Fibroblast of skin of right quadriceps (primary cell): ENCODE data around the gene HOXB13.

Experiments
- DNase-seq: peaks from one replicate; pipeline ENCODE4 v3.0.0-alpha.2; 2013

Gene HOXB13

DNA sequence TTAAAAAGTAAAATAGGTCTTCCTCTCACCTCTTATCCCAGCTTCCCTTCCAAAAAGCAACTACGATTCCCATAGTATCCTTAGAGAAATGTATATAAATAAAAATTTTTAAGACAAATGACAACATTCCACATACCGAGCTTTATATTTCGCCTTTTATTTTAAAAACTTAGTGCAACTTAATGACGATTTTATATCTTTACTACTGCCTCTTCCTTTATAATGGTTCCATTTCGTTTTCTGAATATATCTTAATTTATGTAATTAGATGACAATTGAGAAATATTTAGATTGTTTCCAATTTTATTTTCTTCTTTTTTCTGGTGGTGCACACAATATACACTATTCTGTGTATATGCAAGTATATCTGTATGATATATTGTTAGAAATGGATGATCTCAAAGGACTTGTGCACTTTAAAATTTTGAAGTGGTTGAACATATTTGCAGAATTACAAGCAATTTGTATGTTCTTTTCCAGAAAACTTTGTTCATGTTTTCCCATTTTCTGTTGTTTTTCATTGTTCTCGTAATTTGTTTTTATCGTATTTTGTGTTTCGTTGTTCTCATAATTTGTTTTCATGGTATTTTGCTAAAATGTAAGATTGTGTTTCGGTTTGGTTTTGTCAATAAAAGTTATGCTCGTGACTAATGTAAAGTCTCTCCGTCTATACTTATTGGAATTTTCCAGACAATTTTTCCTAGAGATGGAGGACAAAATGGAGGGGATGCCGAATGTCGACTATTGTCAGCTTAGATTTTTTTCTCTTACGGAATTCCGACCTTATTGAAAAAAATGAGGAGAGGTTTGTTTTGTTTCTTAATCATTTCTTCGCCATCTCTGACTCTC is 20.4 kb upstream of the HOXB13 start:
- no peak for DNase-seq

DNA sequence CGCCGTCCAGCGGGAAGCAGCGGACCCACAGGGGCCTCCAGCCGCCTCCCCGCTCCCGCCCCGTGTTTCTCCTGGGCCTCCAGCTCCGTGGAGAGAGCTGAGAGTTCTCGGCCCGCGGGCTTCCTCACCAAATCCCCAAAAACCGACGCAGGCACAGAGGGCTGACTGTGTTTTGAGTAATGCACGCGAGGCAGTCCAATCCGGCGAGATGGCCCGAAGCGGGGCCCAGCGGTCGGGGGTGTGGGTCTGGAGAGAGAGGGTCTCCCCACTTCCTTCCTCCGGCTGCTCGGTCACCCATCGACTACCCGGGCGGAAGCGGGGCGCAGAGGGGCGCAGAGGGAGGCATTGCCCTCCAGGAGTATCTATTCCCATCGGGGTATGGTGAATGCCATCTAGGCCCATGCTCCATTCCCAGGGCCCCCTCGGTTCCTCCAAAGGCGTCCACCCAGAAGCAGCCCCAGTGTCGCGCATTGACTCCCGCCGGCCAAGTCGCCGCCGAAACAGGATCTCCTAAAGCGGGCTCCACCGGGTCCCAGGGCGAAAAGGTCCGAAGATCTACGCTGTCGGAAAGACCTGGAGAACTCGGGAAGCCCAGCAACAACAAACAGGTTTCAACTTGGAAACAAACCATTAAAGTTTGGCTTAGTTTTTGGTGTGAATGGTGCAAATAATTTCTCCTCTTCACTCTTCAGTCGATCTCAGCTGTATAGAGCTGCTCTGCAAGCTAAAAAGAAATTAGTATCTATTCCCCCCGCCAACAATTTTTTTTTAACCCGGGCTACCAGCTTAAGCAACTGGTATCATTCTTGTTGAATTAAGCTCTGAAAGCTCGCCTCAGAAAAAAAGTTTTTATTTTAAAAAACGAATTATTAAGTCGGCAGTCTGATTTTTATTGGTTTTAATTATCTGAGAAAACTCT is 19.2 kb upstream of the HOXB13 start:
- no peak for DNase-seq

DNA sequence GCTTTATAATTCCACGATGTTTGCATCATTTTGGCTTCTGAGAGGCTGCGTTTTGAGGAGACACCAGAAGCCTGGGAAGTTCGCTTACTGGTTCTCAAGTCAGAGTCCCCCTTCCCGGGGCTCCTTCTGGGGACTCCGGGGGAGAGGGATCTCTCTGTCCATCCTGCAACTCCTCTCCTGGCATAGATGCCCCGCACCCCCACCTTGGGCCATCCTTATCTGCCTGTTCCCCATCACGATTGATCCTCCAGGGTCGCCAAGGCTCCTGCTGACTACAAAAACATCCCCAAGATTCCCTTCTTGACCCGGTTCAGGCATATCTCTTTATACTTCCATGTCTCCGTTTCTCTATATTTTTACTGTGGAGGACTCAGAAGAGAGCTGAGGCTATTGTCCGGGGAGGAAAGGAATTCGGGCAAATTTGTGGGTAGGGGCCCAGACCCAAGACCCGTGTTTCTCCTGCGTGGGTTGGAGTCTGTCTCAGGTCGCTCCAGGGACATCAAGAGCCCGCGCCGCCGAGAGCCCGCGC is 18.4 kb upstream of the HOXB13 start:
- no peak for DNase-seq

DNA sequence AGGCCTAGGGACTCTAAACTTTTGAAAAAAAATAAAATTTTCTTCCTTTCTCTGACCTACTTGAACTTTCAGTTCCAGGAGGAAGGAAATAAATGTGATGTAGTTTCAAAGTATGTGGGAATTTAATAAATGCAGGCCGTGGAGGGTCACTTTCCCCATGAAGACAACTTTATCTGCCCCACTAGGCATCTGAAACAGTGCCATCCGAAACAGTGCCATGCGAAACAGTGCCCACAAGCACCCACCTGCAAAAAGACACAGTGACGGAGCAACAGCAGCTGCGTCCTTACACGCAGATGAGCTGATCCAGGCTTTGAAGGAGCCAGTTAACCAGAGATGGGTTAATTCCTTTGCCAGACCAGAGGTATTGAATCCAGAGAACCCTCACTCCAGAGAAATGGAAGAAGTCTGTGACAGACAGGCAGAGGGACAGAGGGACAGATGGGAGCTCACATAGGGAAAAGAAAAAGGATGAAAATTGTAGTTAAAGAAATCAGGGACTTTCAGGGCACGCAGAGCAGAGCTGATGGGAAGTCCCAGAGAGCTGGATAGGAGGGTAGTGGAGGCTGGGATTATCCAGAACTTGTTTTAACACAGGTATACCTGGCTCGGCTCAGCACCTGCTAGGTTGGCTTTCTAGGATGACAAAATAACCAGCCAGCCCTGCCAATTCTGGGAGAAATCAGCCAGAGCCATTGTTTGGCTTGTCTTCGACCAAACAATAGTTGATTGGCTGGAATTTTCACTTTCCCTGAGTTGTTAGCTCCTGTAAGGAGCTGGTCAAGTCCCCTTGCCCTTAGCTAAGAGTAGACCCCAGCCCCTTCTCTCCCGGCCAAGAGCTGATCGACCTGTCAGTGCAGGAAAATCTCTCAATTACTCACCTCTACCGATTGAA is 17.1 kb upstream of the HOXB13 start:
- no peak for DNase-seq

DNA sequence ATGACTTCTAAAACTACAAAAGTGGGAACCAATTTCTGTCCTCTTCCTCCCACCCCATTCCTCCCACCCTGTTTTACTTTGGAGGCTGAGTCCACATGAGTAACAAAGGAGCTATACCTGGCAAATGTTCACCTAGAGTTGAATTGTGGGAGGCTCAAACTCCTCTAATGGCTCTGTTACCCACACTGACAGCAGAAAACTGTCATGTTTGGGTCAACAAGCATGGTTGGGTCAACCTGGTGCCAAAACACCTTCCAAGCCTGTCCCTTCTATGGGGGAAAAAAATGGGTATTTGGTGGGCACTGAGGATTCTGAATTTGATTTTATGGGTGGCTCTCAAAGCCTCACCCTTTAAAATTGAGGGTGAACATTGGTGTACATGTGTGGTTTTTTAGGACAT is 12.0 kb upstream of the HOXB13 start:
- DNase-seq, result no peak

DNA sequence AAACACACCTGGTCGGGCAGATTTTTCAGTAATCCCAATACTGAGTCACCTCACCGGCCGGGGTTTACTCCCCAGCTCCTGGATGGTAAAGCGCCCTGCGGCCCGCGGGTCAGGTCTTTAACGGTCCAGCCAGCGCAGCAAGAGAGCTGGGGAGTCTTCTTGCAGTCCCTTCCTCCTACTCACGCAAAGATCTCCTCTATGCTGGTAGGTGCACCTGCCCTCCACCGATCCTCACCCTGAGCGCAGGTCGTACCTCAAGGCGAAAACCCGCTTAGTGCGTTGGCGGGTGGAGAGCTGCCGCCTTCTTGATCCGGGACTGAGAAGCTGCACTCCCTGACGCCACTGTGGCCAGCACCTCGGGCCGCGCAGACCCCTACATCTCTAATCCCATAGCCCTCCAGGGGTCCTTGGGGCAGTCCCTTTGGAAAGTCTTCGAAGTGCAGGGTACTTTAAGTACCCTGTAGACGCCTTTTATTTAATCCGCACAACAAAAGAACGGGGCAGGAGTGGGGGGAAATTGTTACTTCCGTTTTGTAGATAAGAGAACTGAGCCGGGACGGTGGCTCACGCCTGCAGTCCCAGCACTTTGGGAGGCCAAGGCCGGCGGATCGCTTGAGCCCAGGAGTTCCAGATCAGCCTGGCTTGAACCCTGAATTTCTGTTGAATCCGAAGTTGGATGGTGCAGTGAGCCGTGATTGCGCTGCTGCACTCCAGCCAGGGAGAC is 10.4 kb upstream of the HOXB13 start:
- no peak for DNase-seq

DNA sequence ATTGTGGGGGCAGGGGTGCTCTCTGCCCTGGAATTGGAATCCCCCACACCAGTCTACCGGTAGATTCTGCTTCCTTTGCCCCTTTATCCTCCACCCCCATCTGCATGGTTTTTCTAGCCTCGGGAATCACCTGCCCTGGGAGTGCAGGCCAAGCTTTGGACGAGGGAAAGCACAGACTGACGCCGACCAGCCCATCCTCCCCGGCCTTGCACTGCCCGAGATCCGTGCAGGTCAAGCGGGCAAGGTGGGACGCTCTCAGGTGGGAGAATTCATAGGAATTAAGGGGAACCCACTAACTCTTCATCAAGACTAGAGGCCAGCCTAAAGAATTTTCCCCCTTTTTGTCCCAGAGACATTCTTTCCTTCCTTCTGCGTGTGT is 9.9 kb upstream of the HOXB13 start:
- no peak for DNase-seq

DNA sequence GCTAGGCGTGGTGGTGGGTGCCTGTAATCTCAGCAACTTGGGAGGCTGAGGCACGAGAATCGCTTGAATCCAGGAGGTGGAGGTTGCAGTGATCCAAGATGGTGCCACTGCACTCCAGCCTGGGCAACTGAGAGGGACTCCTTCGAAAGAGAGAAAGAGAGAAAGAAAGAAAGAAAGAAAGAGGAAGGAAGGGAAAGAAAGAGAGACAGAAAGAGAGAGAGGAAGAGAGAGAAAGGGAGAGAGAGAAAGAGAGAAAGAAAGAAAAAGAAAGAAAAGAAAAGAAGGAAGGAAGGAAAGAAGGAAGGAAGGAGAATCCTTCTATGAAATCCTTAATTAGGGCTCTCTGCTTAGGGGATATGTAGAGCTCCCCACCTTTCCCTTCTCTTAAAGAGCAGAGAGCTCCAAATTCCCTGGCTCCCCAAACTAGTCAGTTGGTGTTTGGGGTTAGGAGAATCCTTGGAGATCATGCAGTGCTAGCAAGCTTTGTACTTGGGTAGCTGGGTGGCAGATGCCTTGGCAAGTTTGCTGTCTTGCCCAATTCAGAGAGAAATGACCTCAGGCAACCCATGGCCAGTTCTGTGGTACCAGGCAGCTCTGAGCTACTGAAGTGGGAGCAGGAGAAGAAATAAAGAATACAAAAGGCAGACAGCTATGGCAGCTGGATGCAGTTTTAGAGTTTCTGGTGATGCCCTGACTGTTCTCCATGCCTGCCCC is 8.9 kb upstream of the HOXB13 start:
- no peak for DNase-seq

DNA sequence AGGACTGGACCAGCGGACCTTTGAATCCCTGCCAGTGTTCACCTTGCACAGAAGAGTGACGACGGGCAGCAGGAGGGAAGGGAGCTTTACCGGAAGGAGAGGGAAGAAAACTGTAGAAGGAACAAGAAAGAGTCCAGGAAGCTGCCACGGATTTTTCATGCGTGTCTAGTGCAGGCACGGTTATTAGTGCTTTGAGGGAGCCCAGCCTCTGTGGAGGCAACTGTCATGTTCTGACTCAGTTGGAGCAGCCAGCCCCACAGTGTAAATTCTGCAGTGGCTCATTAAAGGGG is 6.5 kb upstream of the HOXB13 start:
- no peak for DNase-seq

DNA sequence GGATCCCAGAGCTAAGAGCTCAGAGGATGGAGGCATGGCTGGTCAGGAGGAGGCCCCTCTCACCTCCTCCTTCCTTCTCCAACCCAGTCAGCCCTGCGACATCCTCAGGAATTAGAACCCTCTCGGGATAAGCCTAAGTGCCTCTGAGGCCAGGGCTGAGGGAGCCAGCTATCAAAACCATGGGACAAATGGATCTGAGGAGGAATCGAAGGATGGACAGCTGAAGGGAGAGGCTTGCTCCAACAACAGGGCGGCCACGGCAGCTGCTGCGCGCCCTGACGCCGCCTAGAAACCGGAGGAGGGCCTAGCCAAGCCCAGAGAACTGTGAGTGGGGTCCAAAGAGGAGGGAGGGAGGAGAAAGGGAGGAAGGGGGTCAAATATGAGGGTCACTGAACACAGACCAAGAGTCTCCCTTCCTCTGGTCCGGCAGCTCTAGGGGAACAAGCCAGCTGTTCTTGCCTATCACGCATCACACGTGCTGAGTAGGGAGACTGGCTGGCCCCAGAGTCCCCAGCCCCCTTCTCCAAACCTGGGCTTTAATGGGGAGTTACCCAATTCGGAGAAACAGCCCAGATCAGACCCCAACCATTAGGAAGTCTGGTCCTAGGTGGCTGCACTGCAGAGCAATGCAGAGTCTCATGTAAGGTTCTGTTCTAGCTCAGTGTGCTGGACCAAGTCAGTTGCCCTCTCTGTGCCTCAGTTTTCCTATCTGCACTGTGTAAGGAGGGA is 5.9 kb upstream of the HOXB13 start:
- no peak for DNase-seq

DNA sequence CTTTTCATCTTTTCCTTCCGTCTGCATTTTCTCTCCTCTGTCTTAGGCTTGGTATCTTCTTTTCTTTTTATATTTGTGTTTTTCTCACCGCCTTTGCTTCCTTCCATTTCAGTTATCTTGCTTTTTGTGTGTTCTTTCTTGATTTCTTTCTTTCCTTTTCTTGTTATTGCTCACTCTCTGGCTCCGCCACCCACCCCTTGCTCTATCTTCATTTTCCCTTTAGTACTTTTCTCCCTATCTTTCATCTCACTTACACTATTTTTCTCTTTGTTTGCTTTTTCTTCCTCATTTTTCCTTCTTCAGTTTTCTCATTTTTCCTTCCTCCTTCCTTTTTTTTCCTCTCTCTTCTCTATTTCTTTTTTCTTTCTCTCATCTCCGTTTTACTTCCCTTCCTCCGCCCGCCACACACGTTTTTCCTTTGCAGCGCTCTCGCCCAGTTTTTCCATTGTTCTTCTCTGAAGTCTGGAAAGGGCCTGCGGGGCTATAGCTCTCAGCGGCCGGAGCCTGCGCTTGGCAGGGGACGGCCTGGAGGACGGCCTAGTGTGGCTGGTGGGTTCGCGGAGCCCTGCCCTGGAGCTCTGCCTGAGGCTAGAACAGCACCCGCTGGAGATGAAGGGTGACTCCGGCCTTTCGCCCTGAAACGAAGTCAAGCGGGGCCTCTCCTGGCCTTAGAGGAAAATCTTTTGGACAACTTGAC is 5.2 kb upstream of the HOXB13 start:
- no peak for DNase-seq

DNA sequence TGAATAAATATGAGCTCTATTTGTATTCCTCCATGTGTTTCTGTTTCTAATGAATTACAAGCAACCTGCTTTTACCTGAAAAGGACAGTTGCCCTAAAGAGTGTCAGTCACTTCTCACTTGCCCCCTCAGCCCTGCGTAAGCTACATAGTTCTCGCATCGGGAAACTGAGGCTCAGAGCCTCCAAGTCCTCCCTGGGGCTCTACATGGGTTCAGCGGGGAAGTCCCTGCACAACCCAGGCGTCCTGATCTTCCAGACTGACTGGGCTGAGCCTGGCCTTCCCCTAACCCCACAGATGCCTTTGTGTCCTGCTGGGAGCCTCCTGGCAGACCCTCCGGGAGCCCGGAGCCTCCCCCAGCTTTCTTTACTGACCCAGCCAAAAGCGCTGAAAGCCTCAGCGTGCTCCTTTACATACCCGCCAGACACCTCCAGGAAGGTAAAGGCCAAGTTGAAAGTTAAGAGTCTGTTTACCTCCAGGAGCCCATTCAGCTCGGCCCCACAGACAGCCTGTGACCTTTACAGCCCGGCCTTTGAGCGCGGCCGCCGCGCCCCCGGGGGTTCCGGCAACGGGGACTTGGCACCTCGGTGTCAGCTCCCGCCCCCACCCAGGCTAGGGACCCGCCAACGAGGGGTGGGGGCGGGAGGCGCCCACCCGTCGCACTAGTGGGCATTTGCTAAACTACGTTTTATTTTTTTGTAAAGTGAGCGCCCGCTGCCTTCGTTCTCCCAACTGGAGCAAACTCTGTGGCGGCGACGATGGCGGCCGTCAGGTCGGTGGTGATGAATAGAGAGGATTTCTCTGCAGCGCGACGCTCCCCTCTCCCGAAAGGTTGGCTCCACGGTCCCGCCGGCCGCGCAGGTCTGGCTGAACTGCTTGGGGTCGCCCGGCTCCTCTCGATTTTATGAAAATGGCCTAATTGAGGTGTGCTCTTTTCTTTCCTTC is 4.4 kb upstream of the HOXB13 start:
- DNase-seq, result no peak

DNA sequence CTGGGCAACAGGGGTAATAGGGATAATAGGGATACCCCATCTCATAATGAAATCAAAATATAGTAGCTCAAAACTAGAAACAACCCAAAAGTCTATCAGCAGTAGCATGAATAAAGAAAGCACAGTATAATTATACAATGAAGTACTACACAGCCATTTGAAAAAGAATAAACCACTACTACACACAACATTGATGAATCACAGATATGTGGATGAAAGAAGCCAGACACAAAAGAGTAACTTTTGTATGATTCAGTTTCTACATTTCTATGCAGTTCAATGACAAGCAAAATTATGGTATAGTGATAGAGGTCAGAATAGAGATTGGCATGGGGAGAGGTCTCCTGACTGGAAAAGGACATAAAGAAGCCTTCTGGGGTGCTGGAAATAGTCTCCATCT is 2.8 kb upstream of the HOXB13 start:
- DNase-seq, result no peak

DNA sequence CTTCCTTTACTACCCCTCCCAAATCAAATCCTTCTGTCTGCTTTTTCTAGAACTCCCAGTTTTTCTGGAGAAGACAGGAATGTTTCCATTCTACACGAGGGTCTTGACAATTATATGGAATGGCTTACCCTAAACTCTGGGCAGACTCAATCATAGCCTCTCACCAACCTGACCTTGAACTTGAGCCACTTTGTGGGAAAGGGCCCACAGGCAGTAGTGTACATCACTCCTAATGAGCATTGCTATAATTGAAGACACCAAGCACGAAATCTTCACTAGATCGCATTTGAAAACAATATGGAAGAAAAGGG is 1.6 kb upstream of the HOXB13 start:
- DNase-seq, result no peak

DNA sequence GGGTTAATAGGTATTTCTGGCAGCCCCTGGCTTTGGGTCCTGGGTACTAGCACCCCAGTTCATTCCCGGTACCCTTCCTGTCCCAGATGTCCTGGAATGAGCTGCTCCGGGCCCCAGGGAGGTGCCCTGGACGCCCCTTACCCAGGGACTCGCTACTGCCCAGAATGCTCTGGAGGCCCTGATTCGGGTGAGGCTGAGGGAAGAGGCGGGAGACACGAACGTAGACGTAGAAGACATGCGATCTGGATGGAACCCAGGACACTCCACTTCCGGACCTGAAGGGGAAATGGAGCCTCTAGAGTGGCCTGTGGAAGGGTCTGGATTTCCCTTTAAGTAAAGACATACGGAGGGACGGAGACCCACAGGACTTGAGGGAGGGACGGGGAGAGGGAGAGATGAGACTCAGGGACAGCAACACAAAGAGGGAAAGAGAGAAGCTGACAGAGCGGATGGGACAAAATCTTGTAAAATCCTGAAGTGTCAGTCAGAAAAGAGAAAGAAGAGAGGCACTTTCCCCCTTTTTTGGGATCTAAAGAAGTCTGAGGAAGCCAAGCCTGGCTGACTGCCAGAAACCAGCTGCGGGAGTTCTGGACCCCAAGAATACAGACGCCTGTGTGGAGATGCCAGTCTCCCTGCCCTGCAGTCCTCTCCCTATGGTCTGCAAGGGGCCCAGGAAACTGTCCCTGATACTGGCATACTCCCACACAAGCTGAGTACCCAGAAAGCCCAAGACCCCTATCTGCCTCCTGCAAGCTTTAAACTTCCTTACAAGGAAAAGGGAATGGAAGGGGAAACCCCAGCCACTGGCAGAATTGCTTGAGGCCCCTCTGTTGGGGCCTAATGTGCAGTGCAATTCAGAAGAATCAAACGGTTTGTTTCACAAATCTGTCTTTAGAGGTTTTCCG is 1.0 kb upstream of the HOXB13 start:
- DNase-seq, result no peak

DNA sequence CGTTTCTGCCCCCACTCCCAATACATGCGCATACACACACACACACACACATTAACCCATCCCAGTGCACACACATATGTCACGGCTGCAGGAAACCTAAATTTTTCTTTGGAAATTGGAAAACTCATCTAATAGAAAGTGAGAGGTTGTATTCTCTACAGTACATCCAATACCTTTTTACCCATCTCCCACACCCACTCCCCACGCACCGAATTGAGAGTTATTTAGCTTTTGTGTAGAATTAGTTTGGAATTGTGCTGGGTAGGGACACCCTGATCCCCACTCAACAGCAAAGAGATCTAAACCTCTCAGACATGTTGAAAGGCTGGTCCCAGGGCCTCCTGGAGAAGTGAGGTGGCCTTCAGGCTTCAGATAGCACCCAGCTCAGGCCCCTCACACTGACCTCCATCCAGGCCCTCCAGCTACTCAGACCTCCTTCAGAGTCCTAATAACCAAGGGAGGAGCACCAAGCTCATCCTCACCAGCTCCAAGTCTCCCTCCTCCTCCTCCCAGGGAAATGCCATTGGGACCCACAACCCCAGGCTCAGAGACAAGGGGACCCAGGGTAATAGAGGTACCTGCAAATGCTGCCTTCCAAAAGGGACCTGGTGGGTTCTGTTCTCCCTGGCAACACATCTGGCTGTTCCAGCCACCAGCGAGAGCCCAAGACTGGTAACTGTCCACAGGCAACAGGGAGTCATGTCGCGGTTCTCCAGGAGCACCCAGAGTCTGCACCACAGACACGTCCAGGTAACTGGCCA is 955 bp downstream of the HOXB13 start:
- DNase-seq, result no peak

DNA sequence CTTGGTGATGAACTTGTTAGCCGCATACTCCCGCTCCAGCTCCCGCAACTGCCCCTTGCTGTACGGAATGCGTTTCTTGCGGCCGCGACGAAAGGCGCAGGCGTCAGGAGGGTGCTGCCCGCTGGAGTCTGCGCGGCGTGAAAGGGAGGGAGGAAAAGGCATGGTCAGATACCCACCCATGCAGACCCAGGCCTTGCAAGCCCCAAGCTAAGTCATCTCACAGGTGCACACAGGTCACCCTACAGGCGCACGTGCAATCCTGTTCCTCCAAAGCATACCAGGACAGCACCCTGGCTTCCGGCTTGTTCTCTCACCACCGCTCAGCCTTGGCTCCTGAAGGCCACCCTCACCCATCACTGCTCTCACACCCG is 1.6 kb downstream of the HOXB13 start:
- DNase-seq, result no peak
